ENCODE results near the gene MDGA2. TPM values are rescaled to one million over a fixed set of nuclear protein-coding genes. Genes with fewer than 3 reads are reported as not detected.
A peak's percentile ranks its signal among the peaks of the same experiment; 100 is the strongest.
"Not testable (repeated sequence)": the region's sequence is repeated elsewhere in the genome, so short reads cannot be mapped to it uniquely, and the experiment has no call there.

MDGA2 gene
- total RNA-seq, 1 donor from 2014 or later = 0.17 TPM

DNA sequence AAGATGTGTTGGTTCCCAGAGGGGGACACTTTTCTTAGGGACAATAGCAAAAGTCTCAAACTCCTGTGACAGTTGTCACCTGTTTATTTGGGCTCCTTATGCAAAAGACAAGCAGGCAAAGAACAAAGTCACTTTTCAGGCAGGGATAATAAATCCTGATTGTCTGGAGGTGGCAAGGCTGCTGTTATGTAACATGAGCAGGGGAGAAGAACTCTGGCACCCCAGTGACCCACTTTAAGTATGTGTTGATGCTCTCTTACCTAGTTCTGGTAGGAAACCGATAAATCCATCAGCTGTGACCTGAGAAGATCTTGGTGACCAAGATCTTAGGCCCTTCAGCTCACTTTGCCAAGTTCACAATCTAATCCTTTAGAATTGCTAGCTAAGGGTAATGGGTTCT, 17.4 kb downstream of the MDGA2 start:
- Mint-ChIP-seq H3K4me1 (ENCODE audit: low read depth) (no peaks in the 10 kb centered on the region), H3K36me3 (ENCODE audit: low read depth) (no peaks in the 10 kb centered on the region), H3K27ac (ENCODE audit: unreplicated experiment) (no peak overlapping the region), H3K9me3 (ENCODE audit: low read depth) (no peaks in the 10 kb centered on the region), H3K27me3 (ENCODE audit: low read depth) (peaks cover 22% of the 10 kb centered on the region), H3K4me3 (ENCODE audit: unreplicated experiment) (no peak overlapping the region)
- TF ChIP-seq, protein P1, sequence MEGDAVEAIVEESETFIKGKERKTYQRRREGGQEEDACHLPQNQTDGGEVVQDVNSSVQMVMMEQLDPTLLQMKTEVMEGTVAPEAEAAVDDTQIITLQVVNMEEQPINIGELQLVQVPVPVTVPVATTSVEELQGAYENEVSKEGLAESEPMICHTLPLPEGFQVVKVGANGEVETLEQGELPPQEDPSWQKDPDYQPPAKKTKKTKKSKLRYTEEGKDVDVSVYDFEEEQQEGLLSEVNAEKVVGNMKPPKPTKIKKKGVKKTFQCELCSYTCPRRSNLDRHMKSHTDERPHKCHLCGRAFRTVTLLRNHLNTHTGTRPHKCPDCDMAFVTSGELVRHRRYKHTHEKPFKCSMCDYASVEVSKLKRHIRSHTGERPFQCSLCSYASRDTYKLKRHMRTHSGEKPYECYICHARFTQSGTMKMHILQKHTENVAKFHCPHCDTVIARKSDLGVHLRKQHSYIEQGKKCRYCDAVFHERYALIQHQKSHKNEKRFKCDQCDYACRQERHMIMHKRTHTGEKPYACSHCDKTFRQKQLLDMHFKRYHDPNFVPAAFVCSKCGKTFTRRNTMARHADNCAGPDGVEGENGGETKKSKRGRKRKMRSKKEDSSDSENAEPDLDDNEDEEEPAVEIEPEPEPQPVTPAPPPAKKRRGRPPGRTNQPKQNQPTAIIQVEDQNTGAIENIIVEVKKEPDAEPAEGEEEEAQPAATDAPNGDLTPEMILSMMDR (IDR thresholded peaks at IDR 0.05) = no peak
- DNase-seq (ENCODE audit: low spot score) = no peak

GRCh38 chr14:47657143-47657542, 18.3 kb downstream of the MDGA2 start:
- Mint-ChIP-seq H3K4me3 (ENCODE audit: unreplicated experiment) (no peak overlapping the region), H3K27ac (ENCODE audit: unreplicated experiment) (no peak overlapping the region), H3K36me3 (ENCODE audit: low read depth) (no peaks in the 10 kb centered on the region)

GRCh38 chr14:47651337-47651736, 24.1 kb downstream of the MDGA2 start:
- no peaks in the 10 kb centered on the region for H3K4me1 Mint-ChIP-seq (ENCODE audit: low read depth)
- TF ChIP-seq, protein P1 (IDR thresholded peaks at IDR 0.05) = no peak
- DNase-seq (ENCODE audit: low spot score) = no peak
- H3K4me3 Mint-ChIP-seq (ENCODE audit: unreplicated experiment) = no peak overlapping the region
- H3K27me3 Mint-ChIP-seq (ENCODE audit: low read depth) = peaks cover 3% of the 10 kb centered on the region
- H3K36me3 Mint-ChIP-seq (ENCODE audit: low read depth) = no peaks in the 10 kb centered on the region
- H3K27ac Mint-ChIP-seq (ENCODE audit: unreplicated experiment) = no peak overlapping the region
- H3K9me3 Mint-ChIP-seq (ENCODE audit: low read depth) = no peaks in the 10 kb centered on the region

More at GRCh38 chr14:47657143-47657542, 18.3 kb downstream of the MDGA2 start:
- H3K9me3 Mint-ChIP-seq (ENCODE audit: low read depth) = no peaks in the 10 kb centered on the region
- peaks cover 16% of the 10 kb centered on the region for H3K27me3 Mint-ChIP-seq (ENCODE audit: low read depth)
- no peaks in the 10 kb centered on the region for H3K4me1 Mint-ChIP-seq (ENCODE audit: low read depth)
- DNase-seq (ENCODE audit: low spot score) = no peak
- TF ChIP-seq, protein P1 (IDR thresholded peaks at IDR 0.05) = no peak

DNA sequence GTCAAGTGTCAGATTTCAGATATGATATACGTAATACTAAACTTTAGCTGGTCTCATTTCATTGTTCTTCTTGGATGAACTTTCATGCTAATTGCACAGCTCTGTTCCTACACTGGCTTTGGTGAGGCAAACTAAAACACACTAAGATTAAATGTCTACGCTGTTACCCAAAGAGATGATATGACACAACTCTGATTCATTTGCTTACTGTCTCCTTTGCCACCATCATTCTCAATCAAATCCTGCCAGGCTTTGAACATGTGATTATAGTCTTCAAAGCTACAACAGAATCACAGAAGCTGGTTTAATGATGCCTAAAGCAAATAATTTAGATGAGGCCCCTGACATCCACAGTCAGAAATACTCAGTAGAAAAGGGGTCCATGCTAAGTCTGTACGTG, 37.7 kb downstream of the MDGA2 start:
- Mint-ChIP-seq H3K27ac (ENCODE audit: unreplicated experiment) (no peak overlapping the region), H3K9me3 (ENCODE audit: low read depth) (no peaks in the 10 kb centered on the region), H3K4me1 (ENCODE audit: low read depth) (no peaks in the 10 kb centered on the region)

GRCh38 chr14:47626151-47627035, 49.0 kb downstream of the MDGA2 start:
- Mint-ChIP-seq H3K9me3 (ENCODE audit: low read depth) (peaks cover 7% of the 10 kb centered on the region), H3K36me3 (ENCODE audit: low read depth) (no peaks in the 10 kb centered on the region), H3K4me1 (ENCODE audit: low read depth) (no peaks in the 10 kb centered on the region), H3K4me3 (ENCODE audit: unreplicated experiment) (no peak overlapping the region), H3K27ac (ENCODE audit: unreplicated experiment) (no peak overlapping the region), H3K27me3 (ENCODE audit: low read depth) (no peaks in the 10 kb centered on the region)
- DNase-seq (ENCODE audit: low spot score) = peak; percentile 61
- TF ChIP-seq, protein P1 (IDR thresholded peaks at IDR 0.05) = no peak

More for the DNA sequence above, 37.7 kb downstream of the MDGA2 start:
- TF ChIP-seq, protein P1 (IDR thresholded peaks at IDR 0.05) = no peak
- Mint-ChIP-seq H3K36me3 (ENCODE audit: low read depth) (no peaks in the 10 kb centered on the region), H3K4me3 (ENCODE audit: unreplicated experiment) (no peak overlapping the region), H3K27me3 (ENCODE audit: low read depth) (peaks cover 4% of the 10 kb centered on the region)
- no peak for DNase-seq (ENCODE audit: low spot score)

DNA sequence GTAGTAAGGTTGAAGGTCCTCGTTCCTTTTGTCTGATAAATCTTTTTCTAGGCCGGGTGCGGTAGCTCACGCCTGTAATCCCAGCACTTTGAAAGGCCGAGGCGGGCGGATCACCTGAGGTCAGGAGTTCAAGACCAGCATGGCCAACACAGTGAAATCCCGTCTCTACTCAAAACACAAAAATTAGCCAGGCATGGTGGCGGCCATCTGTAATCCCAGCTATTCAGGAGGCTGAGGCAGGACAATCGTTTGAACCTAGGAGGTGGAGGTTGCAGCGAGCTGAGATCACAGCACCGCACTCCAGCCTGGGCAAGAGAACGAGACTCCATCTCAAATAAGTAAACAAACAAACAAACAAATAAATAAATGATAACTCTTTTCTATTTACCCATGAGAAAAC, 51.3 kb downstream of the MDGA2 start:
- not testable (repeated sequence) for H3K36me3 Mint-ChIP-seq (ENCODE audit: low read depth); DNase-seq (ENCODE audit: low spot score); H3K4me1 Mint-ChIP-seq (ENCODE audit: low read depth); H3K4me3 Mint-ChIP-seq (ENCODE audit: unreplicated experiment); H3K27ac Mint-ChIP-seq (ENCODE audit: unreplicated experiment); H3K27me3 Mint-ChIP-seq (ENCODE audit: low read depth); H3K9me3 Mint-ChIP-seq (ENCODE audit: low read depth)

All from chondrocyte (in vitro differentiated cells).